Activated effector memory CD4-positive, alpha-beta T cell treated with anti-CD3 and anti-CD28 coated beads, Interleukin-2, amount 50 U/mL, for 16 hours (primary cell): Measurements from ENCODE around the gene WDR45B.

Experiments used
- DNase-seq: peaks from one replicate; pipeline ENCODE4 v3.0.0-alpha.2; 2020

WDR45B gene

GRCh38 chr17:82675476-82676245, 27.4 kb upstream of the WDR45B start:
- DNase-seq, result peak; percentile 39

- peak; percentile 22 for DNase-seq
Measured at GRCh38 chr17:82674656-82675475, 26.6 kb upstream of the WDR45B start.

- DNase-seq, result peak; percentile 28
Measured at GRCh38 chr17:82670661-82671450, 22.6 kb upstream of the WDR45B start.

GRCh38 chr17:82668631-82669099, 20.4 kb upstream of the WDR45B start:
- peak; percentile 66 for DNase-seq

DNA sequence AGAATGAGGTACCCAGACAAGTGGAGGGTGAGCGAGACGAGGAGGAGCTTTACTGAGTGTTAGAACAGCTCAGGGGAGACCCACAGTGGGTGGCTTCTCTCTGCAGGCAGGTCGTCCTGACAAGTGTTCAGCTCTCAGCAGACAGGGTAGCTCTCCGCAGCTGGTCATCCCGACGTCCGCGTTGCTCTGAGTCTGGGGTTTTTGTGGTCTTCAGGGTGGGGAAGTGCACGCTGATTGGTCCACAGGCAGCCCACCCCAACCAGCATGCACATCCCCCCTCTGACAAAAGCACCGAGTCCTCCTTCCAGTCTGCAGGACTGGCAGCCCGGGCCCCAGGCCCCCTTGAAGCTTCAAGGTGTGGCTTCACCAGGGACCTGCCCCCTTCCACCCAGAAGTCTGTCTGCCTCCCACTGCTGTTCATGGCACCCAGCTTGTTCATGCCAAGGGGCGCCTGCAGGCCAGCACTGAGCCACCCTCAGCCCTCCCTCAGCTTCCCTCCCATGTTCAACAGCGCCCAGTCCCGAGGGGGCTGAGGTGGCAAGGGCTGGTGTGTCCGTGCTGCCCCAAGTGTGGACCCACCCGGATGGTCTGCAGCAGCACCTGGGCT, 19.9 kb upstream of the WDR45B start:
- peak; percentile 61 for DNase-seq

DNA sequence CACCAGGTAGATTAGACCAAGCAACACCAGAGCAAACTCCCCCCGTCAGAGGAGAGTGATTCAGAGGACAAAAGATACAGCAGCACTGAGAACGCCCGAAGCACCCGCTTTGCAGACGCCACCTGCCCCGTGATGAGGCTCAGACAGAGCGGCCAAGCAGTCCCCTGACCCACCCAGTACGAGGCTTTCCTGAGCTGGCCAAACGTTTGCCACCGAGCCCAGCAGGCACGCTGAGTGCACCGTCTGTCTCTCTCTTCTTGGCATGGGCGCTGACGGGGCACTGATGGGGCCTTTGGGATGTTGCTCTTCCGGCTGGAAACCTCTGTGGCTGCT, 19.4 kb upstream of the WDR45B start:
- peak; percentile 44 for DNase-seq

- DNase-seq, result peak; percentile 44
Measured at GRCh38 chr17:82666931-82667667, 18.9 kb upstream of the WDR45B start.

DNA sequence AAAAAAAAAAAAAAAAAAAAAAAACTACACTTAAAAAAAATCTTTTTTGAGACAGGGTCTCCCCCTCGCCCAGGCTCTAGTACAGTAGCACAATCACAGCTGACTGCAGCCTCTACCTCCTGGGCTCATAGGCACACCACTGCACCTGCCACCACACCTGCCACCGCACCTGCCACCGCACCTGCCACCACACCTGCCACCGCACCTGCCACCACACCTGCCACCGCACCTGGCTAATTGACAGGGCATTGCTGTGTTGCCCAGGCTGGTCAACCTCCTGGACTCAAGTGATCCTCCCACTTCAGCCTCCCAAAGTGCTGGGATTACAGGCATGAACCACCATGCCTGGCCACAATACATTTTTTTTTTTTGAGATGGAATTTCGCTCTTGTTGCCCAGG, 17.6 kb upstream of the WDR45B start:
- peak; percentile 53 for DNase-seq

DNA sequence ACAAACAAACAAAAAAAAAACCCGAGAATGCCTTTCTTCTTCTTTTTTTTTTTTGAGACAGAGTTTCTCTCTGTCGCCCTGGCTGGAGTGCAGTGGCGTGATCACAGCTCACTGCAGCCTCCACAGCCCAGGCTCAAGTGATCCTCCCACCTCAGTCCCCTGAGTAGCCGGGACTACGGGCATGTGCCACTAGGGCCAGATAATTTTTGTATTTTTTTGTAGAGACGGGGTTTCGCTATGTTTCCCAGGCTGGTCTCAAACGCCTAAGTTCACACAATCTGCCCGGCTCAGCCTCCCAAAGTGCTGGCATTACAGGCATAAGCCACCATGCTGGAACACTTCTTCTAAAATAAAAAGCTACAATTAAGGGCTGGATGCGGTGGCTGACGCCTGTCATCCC, 17.0 kb upstream of the WDR45B start:
- peak; percentile 41 for DNase-seq

GRCh38 chr17:82664701-82665182, 16.5 kb upstream of the WDR45B start:
- DNase-seq, result no peak

GRCh38 chr17:82664276-82664575, 16.0 kb upstream of the WDR45B start:
- DNase-seq, result no peak

GRCh38 chr17:82663381-82664275, 15.4 kb upstream of the WDR45B start:
- DNase-seq, result peak; percentile 60

GRCh38 chr17:82662711-82663261, 14.5 kb upstream of the WDR45B start:
- DNase-seq, result peak; percentile 58

DNA sequence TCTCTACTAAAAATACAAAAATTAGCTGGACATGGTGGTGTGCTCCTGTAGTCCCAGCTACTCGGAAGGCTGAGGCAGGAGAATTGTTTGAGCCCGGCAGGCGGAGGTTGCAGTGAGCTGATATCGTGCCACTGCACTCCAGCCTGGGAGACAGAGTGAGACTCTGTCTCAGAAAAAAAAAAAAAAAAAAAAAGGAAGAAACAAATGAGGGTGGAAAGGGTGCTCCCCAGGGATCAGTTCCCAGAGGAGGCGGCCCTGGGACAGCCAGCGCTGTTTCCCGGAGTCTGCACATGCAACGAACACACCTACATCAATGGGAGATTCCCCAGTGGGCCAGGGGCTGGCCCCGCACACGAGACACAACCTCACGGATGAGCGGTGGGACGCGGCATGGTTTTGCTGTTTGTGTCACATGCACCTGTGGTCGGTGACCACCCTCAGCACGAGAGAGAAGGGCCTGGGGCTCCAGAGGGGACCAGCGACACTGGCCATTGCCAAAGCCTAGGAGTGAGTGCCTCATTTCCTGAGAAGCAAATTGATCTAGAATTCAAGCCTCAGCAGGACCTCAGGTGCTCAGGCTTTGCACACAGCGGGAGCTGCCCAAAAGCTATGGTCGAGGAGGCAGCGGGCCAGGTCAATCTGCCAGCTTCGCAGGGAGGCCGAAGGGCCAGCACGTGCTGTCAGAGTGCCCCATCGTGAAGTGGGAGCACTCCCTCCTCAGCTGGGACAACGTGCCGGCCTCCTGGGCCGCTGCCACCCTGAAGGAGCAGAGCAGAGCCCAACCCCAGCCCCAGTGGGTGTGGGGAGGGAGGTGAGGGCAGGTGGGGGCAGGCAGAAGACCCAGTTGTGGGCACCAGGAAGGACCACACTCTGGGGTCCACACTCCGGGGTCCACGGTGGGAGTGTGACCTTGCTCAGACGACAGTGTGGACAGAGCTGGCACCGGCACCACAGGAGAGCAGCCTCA, 13.8 kb upstream of the WDR45B start:
- no peak for DNase-seq

GRCh38 chr17:82659886-82660285, 11.6 kb upstream of the WDR45B start:
- no peak for DNase-seq

DNA sequence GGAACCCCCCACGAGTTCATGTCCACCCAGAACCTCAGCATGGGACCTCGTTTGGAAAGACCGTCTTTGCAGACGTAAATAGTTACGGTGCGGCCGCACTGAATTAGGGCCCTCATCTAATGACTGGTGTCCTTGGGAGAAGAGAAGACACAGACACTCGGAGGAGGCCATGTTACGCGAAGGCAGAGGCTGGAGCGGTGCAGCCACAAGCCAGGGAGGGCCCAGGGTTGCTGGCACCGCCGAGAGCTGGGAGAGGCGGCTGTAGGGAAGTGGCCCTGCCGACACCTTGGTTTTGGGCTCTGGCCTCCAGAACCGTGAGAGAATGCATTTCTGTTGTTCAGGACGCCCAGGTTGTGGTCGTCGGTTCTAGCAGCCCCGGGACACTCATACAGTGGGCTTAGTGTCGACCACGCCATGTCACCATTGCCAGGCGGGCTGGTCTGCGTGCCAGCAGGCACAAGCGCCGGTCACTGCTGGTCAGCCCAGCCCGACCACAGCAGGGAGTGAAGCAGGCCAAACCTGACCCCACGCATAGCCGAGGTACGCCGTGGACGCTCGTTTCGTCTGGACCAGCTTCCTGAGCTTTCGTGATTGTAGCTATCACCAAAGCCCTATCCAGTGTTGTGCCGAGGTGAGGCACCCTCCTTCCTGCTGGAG, 10.7 kb upstream of the WDR45B start:
- DNase-seq, result peak; percentile 54

DNA sequence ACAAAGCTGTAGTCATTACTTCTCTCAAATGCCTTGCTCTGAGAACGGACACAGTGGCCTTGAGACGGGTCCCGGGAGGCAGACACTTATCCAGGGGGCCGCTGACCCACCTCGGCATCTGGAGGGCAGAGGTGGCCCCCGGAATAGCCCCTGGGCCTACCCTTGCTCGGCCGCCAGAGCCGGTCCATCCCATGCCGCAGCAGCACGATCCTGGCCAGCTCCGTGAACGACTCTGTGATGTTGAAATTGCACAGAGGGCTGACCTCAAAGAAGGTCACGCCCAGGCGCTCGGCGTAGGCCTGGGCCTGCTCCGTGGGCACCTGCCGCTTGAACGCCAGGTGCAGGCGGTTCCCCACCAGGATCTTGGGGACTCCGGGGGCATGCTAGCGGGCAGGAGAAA, 10.1 kb upstream of the WDR45B start:
- peak; percentile 46 for DNase-seq

DNA sequence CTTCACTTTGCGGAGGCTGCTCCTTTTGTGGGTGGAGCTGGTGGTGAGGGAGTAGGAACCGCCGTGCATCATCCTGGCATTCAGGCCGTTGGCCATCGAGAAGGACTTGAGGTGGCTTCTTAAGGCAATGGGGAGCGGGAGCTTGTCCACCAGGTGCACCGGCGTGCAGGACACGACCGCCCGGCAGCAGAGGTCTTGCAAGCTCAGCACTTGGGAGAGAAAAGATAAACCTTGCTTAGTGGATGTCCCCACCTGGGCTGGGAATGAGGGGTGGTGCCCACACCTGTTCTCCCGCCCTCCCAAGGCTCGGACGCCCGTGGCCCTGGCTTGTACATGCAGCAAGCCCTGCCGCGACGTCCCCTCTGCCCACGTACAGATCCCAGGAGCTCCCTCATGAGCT, 9.7 kb upstream of the WDR45B start:
- DNase-seq, result peak; percentile 46

- no peak for DNase-seq
Measured at GRCh38 chr17:82656266-82656665, 8.0 kb upstream of the WDR45B start.
